Activated naive CD4-positive, alpha-beta T cell treated with anti-CD3 and anti-CD28 coated beads, Interleukin-2, amount 10 ng/mL, durations not matched to agents 7 days and 5 days (primary cell): ENCODE results near the gene RLN2.
A peak's percentile ranks its signal among the peaks of the same experiment; 100 is the strongest.

Experiments
- CTCF ChIA-PET: fragments of 350-600 bp; sonication (Branson Sonifier 250); formaldehyde crosslinking; loops from one replicate; lab custom pipeline; 2021; ENCODE audit warnings: antibody characterized with exemption; lab: Charles Lee
- DNase-seq: peaks from one replicate; pipeline ENCODE4 v3.0.0-alpha.2; 2020
- H3K27ac Mint-ChIP-seq: one replicate; pipeline ENCODE4 v1.8.0; 2021; ENCODE audit warnings: mild to moderate bottlenecking, moderate library complexity, mixed read lengths
- H3K27me3 Mint-ChIP-seq: one replicate; pipeline ENCODE4 v1.8.0; 2021; ENCODE audit warnings: mild to moderate bottlenecking, mixed read lengths
- H3K36me3 Mint-ChIP-seq: one replicate; pipeline ENCODE4 v1.8.0; 2021; ENCODE audit warnings: mixed read lengths
- H3K4me1 Mint-ChIP-seq: one replicate; pipeline ENCODE4 v1.8.0; 2021; ENCODE audit warnings: mixed read lengths
- H3K4me3 Mint-ChIP-seq: one replicate; pipeline ENCODE4 v1.8.0; 2021; ENCODE audit warnings: mild to moderate bottlenecking, moderate library complexity, mixed read lengths
- H3K9me3 Mint-ChIP-seq: one replicate; pipeline ENCODE4 v1.8.0; 2021; ENCODE audit warnings: mixed read lengths

The RLN2 gene

DNA sequence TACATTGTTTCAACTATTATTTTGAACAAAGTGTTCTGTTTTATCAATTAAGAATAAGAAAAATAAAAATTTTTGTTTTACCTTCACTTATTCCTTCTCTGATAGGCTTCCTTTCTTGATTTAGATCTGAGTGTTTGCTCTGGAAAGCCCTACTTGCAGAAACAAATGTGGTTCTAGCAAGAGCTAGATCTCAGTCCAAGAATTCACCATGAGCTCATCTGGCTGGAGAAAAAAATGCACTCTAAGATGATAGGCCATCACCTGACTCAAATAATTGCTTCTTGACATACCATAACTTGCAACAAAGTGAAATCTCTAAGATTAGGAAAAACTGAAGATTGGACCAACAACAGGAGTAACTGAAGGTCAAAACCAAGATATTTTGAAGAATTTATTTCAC, 6.3 kb upstream of the RLN2 start:
- Mint-ChIP-seq H3K27ac (no peak overlapping the region), H3K4me3 (no peak overlapping the region), H3K9me3 (peaks cover 14% of the 10 kb centered on the region), H3K4me1 (peaks cover 7% of the 10 kb centered on the region), H3K27me3 (peaks cover 16% of the 10 kb centered on the region), H3K36me3 (peaks cover 13% of the 10 kb centered on the region)
- DNase-seq = no peak
- CTCF ChIA-PET = no interaction called here

DNA sequence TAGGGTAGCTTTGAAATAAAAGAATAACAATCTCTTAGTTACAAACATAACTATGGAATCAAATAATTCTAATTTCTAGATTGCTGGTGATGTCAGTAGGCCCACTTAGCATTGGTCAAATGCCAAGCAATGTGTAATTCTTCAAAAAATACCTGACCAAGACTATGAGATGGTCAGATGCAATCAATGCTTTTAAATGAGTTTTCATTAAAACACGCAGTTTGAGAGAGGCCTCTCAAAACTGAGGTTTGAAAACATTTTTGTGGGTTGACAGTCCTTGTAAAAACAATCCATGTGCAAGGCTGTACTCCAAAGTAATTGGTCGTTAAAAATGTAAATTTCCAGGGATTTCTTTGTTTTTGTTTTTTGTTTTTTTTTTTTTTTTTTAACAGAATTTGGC, 1.2 kb upstream of the RLN2 start:
- CTCF ChIA-PET = no interaction called here

DNA sequence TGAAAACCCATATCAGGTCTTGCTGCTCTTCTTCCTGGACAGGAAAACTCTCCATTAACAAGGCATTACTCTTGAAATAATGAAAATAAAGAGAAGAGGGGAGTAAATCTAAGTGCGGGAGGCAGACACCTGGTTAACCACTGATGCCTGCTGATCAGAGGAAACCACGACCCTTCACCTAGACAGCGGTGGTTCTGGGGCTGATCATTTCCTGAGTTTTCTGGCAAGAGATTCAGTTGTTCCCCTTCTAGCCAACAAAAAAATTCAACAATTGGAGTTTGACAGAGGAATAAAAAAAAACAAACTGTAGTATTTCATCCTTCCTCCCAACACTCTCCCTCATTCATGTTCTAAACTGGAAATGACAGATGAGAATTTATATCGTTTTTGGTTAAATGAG, 3.0 kb downstream of the RLN2 start:
- Mint-ChIP-seq H3K27ac (no peak overlapping the region), H3K9me3 (peaks cover 6% of the 10 kb centered on the region), H3K4me3 (no peak overlapping the region), H3K36me3 (peaks cover 10% of the 10 kb centered on the region), H3K27me3 (no peaks in the 10 kb centered on the region), H3K4me1 (peaks cover 24% of the 10 kb centered on the region)
- CTCF ChIA-PET = interaction anchor here (1.2 kb wide), 1 partner anchor 542 kb away, joined by 4 read pairs; no protein-coding TSS in a partner anchor
- peak; percentile 22 for DNase-seq

More for the DNA sequence above, 1.2 kb upstream of the RLN2 start:
- no peak overlapping the region for H3K4me3 Mint-ChIP-seq
- peaks cover 30% of the 10 kb centered on the region for H3K4me1 Mint-ChIP-seq
- H3K27me3 Mint-ChIP-seq = peaks cover 12% of the 10 kb centered on the region
- H3K36me3 Mint-ChIP-seq = peaks cover 2% of the 10 kb centered on the region
- no peaks in the 10 kb centered on the region for H3K9me3 Mint-ChIP-seq
- no peak for DNase-seq
- H3K27ac Mint-ChIP-seq = no peak overlapping the region

DNA sequence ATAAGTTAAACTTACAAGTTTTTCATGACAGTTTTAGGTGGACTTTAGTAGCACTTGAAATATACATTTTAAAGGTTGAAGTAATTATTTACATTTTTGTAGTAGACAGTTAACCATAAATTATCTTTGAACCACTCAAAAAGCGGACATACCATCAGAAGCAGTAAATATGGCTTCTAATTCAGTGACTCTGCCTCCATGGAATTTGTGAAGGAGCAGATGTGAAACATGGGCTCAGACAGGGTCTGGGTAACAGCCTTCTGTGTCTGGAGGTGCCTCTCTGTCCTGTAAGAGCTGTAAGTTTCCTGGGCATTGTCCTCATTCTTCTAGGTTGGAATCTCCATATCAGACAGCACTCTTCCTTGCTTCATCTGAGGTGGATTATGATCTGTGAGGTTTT, 12.4 kb downstream of the RLN2 start:
- no peak for DNase-seq
- Mint-ChIP-seq H3K27ac (no peak overlapping the region), H3K27me3 (peaks cover 6% of the 10 kb centered on the region), H3K4me1 (no peaks in the 10 kb centered on the region), H3K4me3 (no peak overlapping the region), H3K9me3 (peaks cover 16% of the 10 kb centered on the region), H3K36me3 (peaks cover 4% of the 10 kb centered on the region)
- CTCF ChIA-PET = no interaction called here

DNA sequence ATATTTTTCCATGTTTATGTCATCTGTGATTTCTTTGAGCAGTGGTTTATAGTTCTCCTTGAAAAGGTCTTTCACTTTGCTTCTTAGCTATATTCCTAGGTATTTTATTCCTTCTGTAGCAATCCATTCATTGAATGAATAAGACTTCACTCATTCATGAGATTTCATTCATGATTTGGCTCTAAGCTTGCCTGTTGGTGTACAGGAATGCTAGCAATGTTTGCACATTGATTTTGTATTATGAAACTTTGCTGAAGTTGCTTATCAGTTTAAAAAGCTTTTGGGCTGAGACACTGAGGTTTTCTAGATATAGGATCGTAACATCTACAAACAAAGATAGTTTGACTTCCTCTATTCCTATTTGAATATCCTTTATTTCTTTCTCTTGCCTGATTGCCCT, 15.9 kb downstream of the RLN2 start:
- Mint-ChIP-seq H3K4me1 (no peaks in the 10 kb centered on the region), H3K9me3 (peaks cover 3% of the 10 kb centered on the region), H3K4me3 (no peak overlapping the region), H3K36me3 (no peaks in the 10 kb centered on the region), H3K27me3 (peaks cover 6% of the 10 kb centered on the region), H3K27ac (no peak overlapping the region)
- no peak for DNase-seq
- CTCF ChIA-PET = no interaction called here

DNA sequence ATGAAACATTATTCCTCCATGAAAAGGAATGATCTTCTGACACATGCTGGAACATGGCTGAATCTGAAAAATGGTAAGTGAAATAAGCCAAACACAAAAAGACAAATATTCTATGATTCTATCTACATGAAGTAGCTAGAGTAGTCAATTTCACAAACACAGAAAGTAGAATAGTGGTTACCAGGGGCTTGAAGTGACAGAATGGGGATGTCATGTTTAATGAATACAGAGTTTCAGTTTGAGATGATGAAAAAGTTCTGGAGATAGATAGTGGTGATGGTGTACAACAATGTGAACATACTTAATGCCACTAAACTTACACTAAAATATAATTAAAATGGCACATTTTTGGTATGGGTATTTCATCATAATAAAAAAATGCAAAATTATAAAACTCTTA, 18.3 kb downstream of the RLN2 start:
- H3K9me3 Mint-ChIP-seq = peaks cover 2% of the 10 kb centered on the region

DNA sequence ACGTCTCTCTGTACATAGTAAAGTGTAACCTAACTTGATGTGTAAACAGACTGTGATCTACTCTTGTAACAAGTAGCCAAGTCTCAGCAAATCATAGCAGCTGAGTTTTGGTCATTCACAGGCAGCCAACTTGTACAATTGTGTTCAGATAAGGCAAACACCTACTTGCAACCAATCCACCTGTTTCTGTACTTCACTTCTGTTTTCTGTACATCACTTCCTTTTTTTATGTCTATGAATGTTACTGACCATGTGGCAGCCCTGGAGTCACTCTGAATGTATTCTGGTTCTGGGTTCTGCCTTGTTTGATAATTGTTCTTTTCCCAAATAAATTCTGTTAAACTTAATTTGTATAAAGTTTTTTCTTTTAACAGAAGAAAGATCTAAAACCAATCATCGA, 26.0 kb downstream of the RLN2 start:
- CTCF ChIA-PET = interaction anchor here (1.2 kb wide), 1 partner anchor 92 kb away, joined by 3 read pairs; no protein-coding TSS in a partner anchor
- no peak overlapping the region for H3K27ac Mint-ChIP-seq
- no peaks in the 10 kb centered on the region for H3K9me3 Mint-ChIP-seq

More for the DNA sequence above, 18.3 kb downstream of the RLN2 start:
- Mint-ChIP-seq H3K27ac (no peak overlapping the region), H3K27me3 (peaks cover 6% of the 10 kb centered on the region), H3K4me1 (no peaks in the 10 kb centered on the region), H3K36me3 (no peaks in the 10 kb centered on the region), H3K4me3 (no peak overlapping the region)
- CTCF ChIA-PET = no interaction called here
- no peak for DNase-seq

DNA sequence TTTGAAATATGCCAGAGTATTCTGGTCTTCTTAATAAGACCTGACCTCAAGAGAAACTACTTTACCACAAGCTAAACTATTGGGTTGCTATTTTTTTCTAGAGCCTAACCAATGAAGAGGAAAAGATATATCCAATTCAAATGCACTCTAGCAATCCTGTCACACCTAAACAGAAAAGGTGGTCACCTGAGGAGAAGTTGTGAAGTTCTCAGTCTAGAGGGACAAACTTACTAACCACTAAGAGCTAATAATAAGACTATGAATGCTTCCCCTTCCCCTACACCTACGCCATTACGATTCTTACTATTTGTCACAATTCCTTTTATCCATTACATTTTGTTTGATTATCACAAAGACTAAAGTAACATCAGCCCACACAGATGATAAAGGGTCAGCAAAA, 29.7 kb downstream of the RLN2 start:
- no peaks in the 10 kb centered on the region for H3K27me3 Mint-ChIP-seq
- CTCF ChIA-PET = no interaction called here
- H3K36me3 Mint-ChIP-seq = peaks cover 1% of the 10 kb centered on the region
- H3K4me3 Mint-ChIP-seq = no peak overlapping the region
- H3K9me3 Mint-ChIP-seq = no peaks in the 10 kb centered on the region
- DNase-seq = no peak
- H3K4me1 Mint-ChIP-seq = no peaks in the 10 kb centered on the region
- no peak overlapping the region for H3K27ac Mint-ChIP-seq

More for the DNA sequence above, 26.0 kb downstream of the RLN2 start:
- Mint-ChIP-seq H3K27me3 (no peaks in the 10 kb centered on the region), H3K4me3 (no peak overlapping the region), H3K36me3 (peaks cover 1% of the 10 kb centered on the region), H3K4me1 (no peaks in the 10 kb centered on the region)
- no peak for DNase-seq

DNA sequence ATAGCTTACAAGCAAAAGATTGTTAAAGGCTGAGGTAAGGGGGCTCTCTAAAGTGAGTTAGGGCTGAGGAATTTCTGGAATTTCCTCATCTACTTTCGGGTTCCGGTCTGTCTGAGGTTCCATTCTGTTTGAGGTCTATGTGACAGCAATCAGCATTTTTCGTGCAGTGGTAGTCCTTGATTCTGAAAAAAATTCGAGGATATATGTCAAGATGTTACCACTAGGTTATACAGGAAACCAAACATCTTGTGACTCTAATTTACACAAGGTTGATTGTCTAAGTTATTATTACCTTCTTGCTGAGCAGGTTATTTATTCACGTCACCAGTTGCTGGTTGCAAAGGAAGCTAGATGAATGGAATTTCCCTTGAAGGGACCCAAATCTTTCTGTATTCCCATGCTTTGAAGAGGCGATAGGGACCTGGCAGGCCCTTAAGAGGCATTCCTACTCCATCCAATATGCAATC, 35.2 kb downstream of the RLN2 start:
- DNase-seq = no peak
- Mint-ChIP-seq H3K36me3 (no peaks in the 10 kb centered on the region), H3K27me3 (no peaks in the 10 kb centered on the region), H3K4me3 (no peak overlapping the region), H3K9me3 (no peaks in the 10 kb centered on the region), H3K4me1 (peaks cover 8% of the 10 kb centered on the region), H3K27ac (no peak overlapping the region)
- CTCF ChIA-PET = interaction anchor here (1.3 kb wide), 1 partner anchor 8 kb away, joined by 3 read pairs; no protein-coding TSS in a partner anchor

DNA sequence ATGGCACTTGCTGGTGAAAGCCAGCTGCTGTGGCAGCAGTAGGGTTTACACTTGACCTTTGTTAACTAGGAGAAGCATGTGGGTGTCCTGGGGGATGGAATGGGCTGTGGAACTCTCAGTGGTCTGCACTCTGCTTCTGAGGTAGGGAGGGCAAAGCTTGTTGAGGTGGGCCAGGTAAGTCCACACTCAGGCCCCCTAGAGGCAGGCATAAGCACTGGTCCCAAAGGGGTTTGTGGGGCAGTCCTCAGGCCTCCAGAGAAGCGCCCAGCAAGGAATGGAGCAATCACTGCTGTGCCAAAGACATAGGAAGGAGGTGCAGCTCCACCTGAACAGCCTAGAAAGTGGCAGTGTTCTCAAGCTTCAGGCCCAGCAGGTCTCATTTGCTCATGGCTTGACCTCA, 38.6 kb downstream of the RLN2 start:
- no peaks in the 10 kb centered on the region for H3K36me3 Mint-ChIP-seq
- peaks cover 14% of the 10 kb centered on the region for H3K4me1 Mint-ChIP-seq
- CTCF ChIA-PET = interaction anchor here (0.9 kb wide), 1 partner anchor 14 kb away, joined by 3 read pairs; no protein-coding TSS in a partner anchor
- H3K27me3 Mint-ChIP-seq = no peaks in the 10 kb centered on the region
- no peak overlapping the region for H3K27ac Mint-ChIP-seq
- DNase-seq = no peak
- no peak overlapping the region for H3K4me3 Mint-ChIP-seq
- H3K9me3 Mint-ChIP-seq = no peaks in the 10 kb centered on the region

DNA sequence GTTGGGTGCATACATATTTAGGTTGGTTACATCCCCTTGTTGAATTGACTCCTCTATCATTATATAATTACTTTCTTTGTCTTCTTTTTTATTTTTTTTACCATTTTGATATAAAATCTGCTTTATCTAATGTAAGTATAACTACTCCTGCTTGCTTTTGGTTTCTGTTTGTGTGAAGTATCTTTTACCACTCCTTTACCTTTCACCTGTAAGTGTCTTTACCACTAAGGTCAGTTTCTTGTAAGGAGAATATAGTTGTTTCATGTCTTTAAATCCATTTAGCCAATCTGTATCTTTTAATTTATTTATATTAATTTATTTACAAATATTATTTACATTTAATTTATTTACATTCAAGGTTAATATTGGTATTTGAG, 40.3 kb downstream of the RLN2 start:
- Mint-ChIP-seq H3K4me3 (no peak overlapping the region), H3K4me1 (peaks cover 14% of the 10 kb centered on the region), H3K27me3 (peaks cover 2% of the 10 kb centered on the region), H3K36me3 (no peaks in the 10 kb centered on the region), H3K27ac (no peak overlapping the region), H3K9me3 (no peaks in the 10 kb centered on the region)
- DNase-seq = no peak
- CTCF ChIA-PET = interaction anchor here (1.2 to 1.6 kb wide), 2 partner anchors 78 to 162 kb away, joined by 4 to 6 read pairs; partner anchors contain the start of gene INSL6

DNA sequence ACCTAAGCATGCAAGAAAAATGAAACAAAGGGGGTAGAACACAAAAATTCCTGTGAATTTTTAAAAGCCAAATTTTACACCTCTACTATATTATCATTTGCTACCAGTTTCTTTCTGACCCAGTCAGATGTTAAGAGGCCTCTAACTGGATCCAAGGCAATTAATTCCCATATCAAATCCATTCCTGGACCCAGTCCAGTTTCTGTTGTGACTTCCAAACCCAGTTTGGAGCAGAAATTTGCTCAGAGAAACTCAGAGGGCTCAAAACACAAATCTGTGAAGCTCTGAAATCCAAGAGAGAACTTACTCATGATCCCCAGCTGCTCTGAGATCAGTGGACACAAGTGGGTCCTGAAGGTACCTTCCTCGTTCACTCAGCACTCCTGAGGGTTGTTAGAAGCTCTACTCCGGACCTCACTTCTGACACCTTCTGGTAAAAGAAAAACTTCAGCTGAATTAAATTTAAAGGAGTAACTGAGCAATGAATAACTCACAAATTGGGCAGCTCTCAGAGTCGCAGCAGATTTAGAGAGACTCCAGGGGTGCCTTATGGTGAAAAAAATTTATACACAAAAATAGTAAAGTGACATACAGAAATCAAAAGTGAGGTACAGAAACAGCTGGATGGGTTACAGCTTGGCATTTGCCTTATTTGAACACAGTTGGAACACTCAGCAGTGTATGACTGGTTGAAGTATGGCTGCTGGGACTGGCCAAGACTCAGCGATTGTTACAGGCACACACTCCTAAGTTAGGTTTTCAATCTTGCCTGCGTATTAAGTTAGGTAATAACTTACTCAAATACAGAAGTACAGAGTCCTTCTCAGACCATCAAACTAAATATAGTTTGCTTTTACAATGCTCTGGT, 40.9 kb downstream of the RLN2 start:
- DNase-seq = no peak
- H3K27ac Mint-ChIP-seq = no peak overlapping the region
- peaks cover 14% of the 10 kb centered on the region for H3K4me1 Mint-ChIP-seq
- H3K4me3 Mint-ChIP-seq = no peak overlapping the region
- H3K36me3 Mint-ChIP-seq = no peaks in the 10 kb centered on the region
- peaks cover 3% of the 10 kb centered on the region for H3K27me3 Mint-ChIP-seq
- no peaks in the 10 kb centered on the region for H3K9me3 Mint-ChIP-seq
- CTCF ChIA-PET = interaction anchor here (1.2 to 1.6 kb wide), 2 partner anchors 78 to 163 kb away, joined by 4 to 6 read pairs; partner anchors contain the start of gene INSL6
